OCI-LY7 (cell line): ENCODE results near the gene SFXN5. TPM values are rescaled to one million over a fixed set of nuclear protein-coding genes. Genes with fewer than 3 reads are reported as not detected.

Source experiments
- BruUV-seq: library from RNA; stranded (reverse); fragments of 400-500 nt; replicated peaks from 2 replicates; lab custom pipeline; 2021; lab: Mats Ljungman, UMichigan
- CTCF ChIA-PET: fragments of 300-600 bp; sonication (Branson Sonifier 250); formaldehyde crosslinking; loops from one replicate; lab custom pipeline; 2022; ENCODE audit warnings: antibody characterized with exemption; ENCODE audit not compliant: unreplicated experiment; lab: Charles Lee
- POLR2A ChIA-PET: fragments of 300-600 bp; sonication (Branson Sonifier 250); formaldehyde crosslinking; loops from one replicate; lab custom pipeline; 2022; ENCODE audit warnings: antibody characterized with exemption; lab: Charles Lee
- DNase-seq: peaks from one replicate; pipeline ENCODE4 v3.0.0-alpha.2; 2015; ENCODE audit warnings: low spot score
- H2AFZ ChIP-seq: fragments of 200-600 bp; sonication (generic), shearing (Covaris generic); 2 replicates; pipeline ENCODE4 v1.6.1; 2014; ENCODE audit warnings: mild to moderate bottlenecking, antibody characterized with exemption, low read length, moderate library complexity
- H3K27ac ChIP-seq: fragments of 200-600 bp; sonication (generic); 2 replicates; pipeline ENCODE4 v1.5.1; 2014; ENCODE audit warnings: mixed run types, low read depth, mild to moderate bottlenecking, moderate library complexity, low read length, inconsistent platforms; ENCODE audit not compliant: poor library complexity, severe bottlenecking
- H3K36me3 ChIP-seq: fragments of 200-600 bp; sonication (generic); 2 replicates; pipeline ENCODE4 v1.6.1; 2014; ENCODE audit warnings: mild to moderate bottlenecking, antibody characterized with exemption, low read length, moderate library complexity, mixed read lengths; ENCODE audit not compliant: insufficient read depth
- H3K4me1 ChIP-seq: fragments of 200-600 bp; sonication (generic); 2 replicates; pipeline ENCODE4 v1.5.1; 2014; ENCODE audit warnings: mild to moderate bottlenecking, low read length; ENCODE audit not compliant: insufficient read depth, poor library complexity, severe bottlenecking
- H3K4me2 ChIP-seq: fragments of 200-600 bp; sonication (generic); 2 replicates; pipeline ENCODE4 v1.6.1; 2014; ENCODE audit warnings: mild to moderate bottlenecking, low read length
- H3K4me3 ChIP-seq: fragments of 200-600 bp; sonication (generic); 2 replicates; pipeline ENCODE4 v1.5.1; 2014; ENCODE audit warnings: mild to moderate bottlenecking, low read depth, low read length; ENCODE audit not compliant: poor library complexity, severe bottlenecking
- H3K79me2 ChIP-seq: fragments of 200-600 bp; sonication (generic); 2 replicates; pipeline ENCODE4 v1.6.1; 2016; ENCODE audit warnings: low read depth, mild to moderate bottlenecking, low read length, moderate library complexity, mixed read lengths; ENCODE audit not compliant: insufficient read depth
- H3K9me2 ChIP-seq: fragments of 200-600 bp; sonication (generic); 2 replicates; pipeline ENCODE4 v1.6.1; 2016; ENCODE audit warnings: mild to moderate bottlenecking, low read length, mixed read lengths; ENCODE audit not compliant: insufficient read depth
- H3K9me3 ChIP-seq: fragments of 200-600 bp; sonication (generic); 2 replicates; pipeline ENCODE4 v1.6.1; 2014; ENCODE audit warnings: mild to moderate bottlenecking, mixed run types, low read length, mixed read lengths
- H4K20me1 ChIP-seq: fragments of 200-600 bp; sonication (generic); 2 replicates; pipeline ENCODE4 v1.6.1; 2014; ENCODE audit warnings: mild to moderate bottlenecking, antibody characterized with exemption, low read length, moderate library complexity, mixed read lengths; ENCODE audit not compliant: insufficient read depth
- CTCF ChIP-seq: fragments of 200-600 bp; sonication (generic); conservative IDR thresholded peaks from 2 replicates; pipeline ENCODE4 v1.5.1; 2014; ENCODE audit warnings: mild to moderate bottlenecking, antibody characterized with exemption, low read length, moderate library complexity, mixed read lengths
- EZH2phosphoT487 ChIP-seq: fragments of 200-600 bp; sonication (generic); IDR thresholded peaks from 2 replicates; pipeline ENCODE4 v1.6.1; 2018; ENCODE audit warnings: low read depth, borderline replicate concordance, mild to moderate bottlenecking, mixed run types, antibody characterized with exemption, low read length, moderate library complexity, mixed read lengths
- intact Hi-C: fragments of 100-400 bp; cut with micrococcal nuclease; formaldehyde crosslinking; loops from one replicate; pipeline ENCODE4 v1.10.0; 2022; ENCODE audit not compliant: unreplicated experiment
- total RNA-seq, 2 experiments: library from RNA; depleted of rRNA in 1 of 2; stranded (reverse); fragments of >200 nt in 1 of 2; shearing (Covaris generic) in 1 of 2; gene quantifications; 2 replicates each; pipeline ENCODE4 v1.2.3, GENCODE V29; 2014 to 2022

The SFXN5 gene
- total RNA-seq, 2 experiments from 2014 or later: 4.5 to 10.5 TPM

GRCh38 chr2:73006969-73007710 lies 64.4 kb downstream of the SFXN5 start:
- Histone ChIP-seq H4K20me1 (no peaks in the 10 kb centered on the region), H3K9me2 (no peaks in the 10 kb centered on the region), H2AFZ (no peak overlapping the region), H3K4me2 (no peak overlapping the region), H3K9me3 (no peaks in the 10 kb centered on the region), H3K4me1 (no peaks in the 10 kb centered on the region), H3K27ac (no peak overlapping the region), H3K4me3 (no peak overlapping the region), H3K79me2 (no peaks in the 10 kb centered on the region), H3K36me3 (no peaks in the 10 kb centered on the region)
- ChIA-PET CTCF (no interaction called here), POLR2A (no interaction called here)
- intact Hi-C loops: no loop called here
- no peak for DNase-seq
- TF ChIP-seq EZH2phosphoT487 (no peak), CTCF (no peak)
- no TSS peak for BruUV-seq

DNA sequence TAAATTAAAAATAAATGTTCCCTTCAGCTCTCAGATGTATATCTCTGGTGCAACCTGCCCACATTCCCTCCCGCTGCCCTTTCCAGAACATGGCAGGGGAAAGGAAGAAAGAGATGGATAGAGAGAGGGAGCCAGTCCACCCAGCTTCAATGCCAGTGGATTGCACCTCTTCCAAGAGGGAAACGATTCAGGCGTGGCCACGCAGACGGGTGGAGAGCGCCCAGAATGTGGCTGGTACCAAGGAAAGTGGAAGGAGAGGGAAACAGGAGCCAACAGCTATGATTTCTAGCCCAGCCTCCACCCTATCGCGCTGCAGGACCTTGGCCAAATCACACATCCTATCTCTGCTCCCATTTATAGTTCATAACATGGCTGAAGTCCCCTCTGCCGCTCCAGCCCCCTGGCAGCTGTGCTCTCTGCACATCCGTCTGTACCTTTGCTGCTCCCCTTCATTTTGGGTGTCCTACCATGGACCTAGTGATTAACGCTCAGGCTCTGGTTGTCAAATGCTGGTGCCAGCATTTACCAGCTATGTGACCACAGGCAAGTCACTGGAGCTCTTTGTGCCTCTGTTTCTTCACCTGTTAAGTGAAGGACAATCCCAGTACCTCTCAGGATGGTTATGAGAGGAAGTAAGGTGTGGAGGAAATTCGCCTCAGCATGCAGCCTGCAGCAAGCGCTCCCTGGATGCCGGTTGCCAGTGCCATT lies 66.5 kb downstream of the SFXN5 start:
- Histone ChIP-seq H3K9me3 (no peaks in the 10 kb centered on the region), H3K4me3 (no peak overlapping the region), H3K79me2 (no peaks in the 10 kb centered on the region), H3K9me2 (no peaks in the 10 kb centered on the region), H2AFZ (no peak overlapping the region), H3K4me2 (no peak overlapping the region), H3K27ac (no peak overlapping the region), H4K20me1 (no peaks in the 10 kb centered on the region), H3K36me3 (no peaks in the 10 kb centered on the region), H3K4me1 (no peaks in the 10 kb centered on the region)
- intact Hi-C loops: no loop called here
- ChIA-PET POLR2A (no interaction called here), CTCF (no interaction called here)
- no peak for DNase-seq
- BruUV-seq: no TSS peak
- no peak for TF ChIP-seq CTCF
- no peak for TF ChIP-seq EZH2phosphoT487

DNA sequence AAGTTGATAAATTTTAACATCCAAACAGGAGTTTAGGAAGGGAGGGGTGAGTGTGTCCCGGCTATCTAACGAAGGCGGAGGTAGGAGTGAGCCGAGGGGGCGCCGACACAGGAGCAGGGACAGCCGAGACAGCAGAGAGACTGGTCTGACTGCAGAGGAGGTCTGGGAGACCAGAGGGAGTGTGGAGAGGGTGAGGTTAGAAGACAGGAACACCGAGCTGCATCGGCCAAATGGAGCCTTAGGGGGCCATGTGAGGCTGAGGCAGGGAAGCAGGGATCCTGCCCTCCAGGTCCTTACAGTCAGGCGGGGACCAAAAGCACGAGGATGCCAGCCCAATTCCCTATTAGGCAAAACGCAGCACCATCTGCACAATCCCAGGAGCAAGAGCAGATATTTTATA lies 67.0 kb downstream of the SFXN5 start:
- H3K4me2 ChIP-seq: no peak overlapping the region
- H3K36me3 ChIP-seq: no peaks in the 10 kb centered on the region
- no peaks in the 10 kb centered on the region for H3K9me3 ChIP-seq
- no peaks in the 10 kb centered on the region for H3K4me1 ChIP-seq
- ChIA-PET POLR2A (no interaction called here), CTCF (no interaction called here)
- no peak overlapping the region for H2AFZ ChIP-seq
- DNase-seq: no peak
- H3K4me3 ChIP-seq: no peak overlapping the region
- no TSS peak for BruUV-seq
- no peaks in the 10 kb centered on the region for H3K79me2 ChIP-seq
- no peak for TF ChIP-seq CTCF
- no peak for TF ChIP-seq EZH2phosphoT487
- H3K27ac ChIP-seq: no peak overlapping the region
- H4K20me1 ChIP-seq: no peaks in the 10 kb centered on the region
- intact Hi-C loops: no loop called here
- H3K9me2 ChIP-seq: no peaks in the 10 kb centered on the region
